H1 (cell line): Measurements from ENCODE around the gene UBE2J1. TPM values are rescaled to one million over a fixed set of nuclear protein-coding genes. Genes with fewer than 3 reads are reported as not detected.
A peak's percentile ranks its signal among the peaks of the same experiment; 100 is the strongest.

Experiments used
- CTCF ChIA-PET: fragments of 300-600 bp; sonication (Branson Sonifier 250); formaldehyde crosslinking; loops from one replicate; lab custom pipeline; 2021; ENCODE audit not compliant: partially characterized antibody; lab: Charles Lee
- POLR2A ChIA-PET: fragments of 300-600 bp; sonication (Branson Sonifier 250); formaldehyde crosslinking; loops from one replicate; lab custom pipeline; 2021; ENCODE audit warnings: inconsistent platforms; ENCODE audit not compliant: partially characterized antibody; lab: Charles Lee
- DNase-seq, 2 experiments: peaks; one replicate each; pipeline versions ENCODE4 v3.0.0 to v3.0.0-alpha.2; 2010 to 2022; ENCODE audit warnings: low spot score in 2 of 2, low read depth in 1 of 2, mixed read lengths in 1 of 2
- FAIRE-seq: peaks from 2 replicates; lab custom pipeline; 2011; peaks lifted over from hg19 to GRCh38; lab: Jason Lieb, UNC
- H2AFZ ChIP-seq: 2 replicates; pipeline ENCODE4 v1.8.1; 2012; ENCODE audit warnings: low read length, inconsistent platforms
- H2AK5ac ChIP-seq: 2 replicates; pipeline ENCODE4 v1.6.1; 2013; ENCODE audit warnings: low read depth, low read length
- H2BK120ac ChIP-seq: replicated peaks from 2 replicates; pipeline ENCODE3; 2013; ENCODE audit warnings: low read depth, low read length, inconsistent platforms
- H2BK12ac ChIP-seq: 2 replicates; pipeline ENCODE4 v1.6.1; 2013; ENCODE audit warnings: low read depth, low read length
- H2BK15ac ChIP-seq: 2 replicates; pipeline ENCODE4 v1.6.1; 2013; ENCODE audit warnings: low read length
- H2BK20ac ChIP-seq: 2 replicates; pipeline ENCODE4 v1.6.1; 2013; ENCODE audit warnings: low read length
- H2BK5ac ChIP-seq: 2 replicates; pipeline ENCODE4 v1.6.1; 2013; ENCODE audit warnings: low read depth, low read length
- H3K14ac ChIP-seq: 2 replicates; pipeline ENCODE4 v1.6.1; 2013; ENCODE audit warnings: inconsistent platforms; ENCODE audit not compliant: insufficient read length
- H3K18ac ChIP-seq: 2 replicates; pipeline ENCODE4 v1.6.1; 2013; ENCODE audit warnings: low read length; ENCODE audit errors: extremely low read depth
- H3K23ac ChIP-seq: 2 replicates; pipeline ENCODE4 v1.6.1; 2013; ENCODE audit warnings: inconsistent platforms; ENCODE audit not compliant: insufficient read length
- H3K23me2 ChIP-seq: 2 replicates; pipeline ENCODE4 v1.6.1; 2013; ENCODE audit warnings: low read depth, low read length
- H3K27ac ChIP-seq: 2 replicates; pipeline ENCODE4 v1.6.1; 2011; ENCODE audit warnings: low read depth, low read length, inconsistent platforms
- H3K27me3 ChIP-seq, 4 experiments: replicated peaks in 1 of 4; 1 replicate in 1 of 4; 2 replicates in 3 of 4; pipeline versions ENCODE4 v1.6.1 to v1.8.1; 2011 to 2013; ENCODE audit warnings: low read length in 3 of 4, mild to moderate bottlenecking in 3 of 4, inconsistent platforms in 2 of 4, mixed read lengths in 2 of 4, moderate library complexity in 1 of 4; ENCODE audit not compliant: control insufficient read depth in 3 of 4, insufficient read depth in 3 of 4; ENCODE audit errors: extremely low read depth in 1 of 4
- H3K36me3 ChIP-seq, 4 experiments: 2 replicates each; pipeline versions ENCODE4 v1.6.1 to v1.8.1; 2011 to 2013; ENCODE audit warnings: mild to moderate bottlenecking in 4 of 4, low read length in 3 of 4, moderate library complexity in 2 of 4, control low read depth in 1 of 4, inconsistent platforms in 1 of 4; ENCODE audit not compliant: insufficient read depth in 4 of 4, control insufficient read depth in 2 of 4
- H3K4ac ChIP-seq: replicated peaks from 2 replicates; pipeline ENCODE3; 2013; ENCODE audit warnings: low read length, low read depth, mixed read lengths, inconsistent platforms; ENCODE audit not compliant: insufficient read length
- H3K4me1 ChIP-seq, 4 experiments: replicated peaks in 1 of 4; 1 replicate in 1 of 4; 2 replicates in 3 of 4; pipeline versions ENCODE4 v1.6.1 to v1.8.1; 2011 to 2013; ENCODE audit warnings: low read length in 3 of 4, inconsistent platforms in 2 of 4, mixed read lengths in 1 of 4; ENCODE audit not compliant: insufficient read depth in 4 of 4, control insufficient read depth in 3 of 4
- H3K4me2 ChIP-seq, 2 experiments: 2 replicates each; pipeline versions ENCODE4 v1.6.1 to v1.8.1; 2011 to 2013; ENCODE audit warnings: low read depth in 2 of 2, low read length in 2 of 2, control low read depth in 1 of 2, inconsistent platforms in 1 of 2, mild to moderate bottlenecking in 1 of 2; ENCODE audit not compliant: insufficient read depth in 1 of 2
- H3K4me3 ChIP-seq, 4 experiments: fragments of 200-600, 300-600 bp in 1 of 4; sonication (generic), shearing (Covaris generic), sonication (Bioruptor Twin) in 1 of 4; 2 replicates each; pipeline versions ENCODE4 v1.5.1 to v1.8.1; 2011 to 2016; ENCODE audit warnings: low read length in 4 of 4, low read depth in 3 of 4, control low read depth in 2 of 4, inconsistent platforms in 2 of 4, mild to moderate bottlenecking in 2 of 4, mixed read lengths in 1 of 4, moderate library complexity in 1 of 4; ENCODE audit not compliant: insufficient read depth in 2 of 4; ENCODE audit errors: extremely low read depth in 1 of 4
- H3K56ac ChIP-seq: replicated peaks from 2 replicates; pipeline ENCODE3; 2013; ENCODE audit warnings: low read depth, mild to moderate bottlenecking, mixed read lengths, low read length, inconsistent platforms; ENCODE audit not compliant: insufficient read length
- H3K79me1 ChIP-seq: 2 replicates; pipeline ENCODE4 v1.6.1; 2013; ENCODE audit warnings: low read depth, low read length, control low read depth
- H3K79me2 ChIP-seq, 2 experiments: 2 replicates each; pipeline versions ENCODE4 v1.6.1 to v1.8.1; 2012 to 2013; ENCODE audit warnings: low read length in 2 of 2, mild to moderate bottlenecking in 2 of 2, inconsistent platforms in 1 of 2; ENCODE audit not compliant: insufficient read depth in 2 of 2, control insufficient read depth in 1 of 2
- H3K9ac ChIP-seq, 4 experiments: replicated peaks in 1 of 4; 1 replicate in 1 of 4; 2 replicates in 3 of 4; pipeline versions ENCODE4 v1.6.1 to v1.8.1; 2011 to 2013; ENCODE audit warnings: low read depth in 3 of 4, low read length in 3 of 4, control low read depth in 2 of 4, mild to moderate bottlenecking in 2 of 4, moderate library complexity in 2 of 4, inconsistent platforms in 1 of 4; ENCODE audit errors: extremely low read depth in 1 of 4
- H3K9me3 ChIP-seq, 2 experiments: 2 replicates each; pipeline versions ENCODE4 v1.6.1 to v1.8.1; 2012 to 2013; ENCODE audit warnings: mild to moderate bottlenecking in 2 of 2, moderate library complexity in 2 of 2, control low read depth in 1 of 2, inconsistent platforms in 1 of 2, low read depth in 1 of 2, low read length in 1 of 2, mixed read lengths in 1 of 2; ENCODE audit not compliant: insufficient read depth in 2 of 2
- H4K20me1 ChIP-seq, 2 experiments: replicated peaks in 1 of 2; 2 replicates each; pipeline versions ENCODE3 to v1.8.1; 2011 to 2013; ENCODE audit warnings: inconsistent platforms in 2 of 2, low read length in 2 of 2, mild to moderate bottlenecking in 1 of 2; ENCODE audit not compliant: insufficient read depth in 2 of 2, control insufficient read depth in 1 of 2
- H4K5ac ChIP-seq: 2 replicates; pipeline ENCODE4 v1.6.1; 2013; ENCODE audit warnings: low read length, low read depth, mixed read lengths, inconsistent platforms; ENCODE audit not compliant: insufficient read length
- H4K8ac ChIP-seq: 2 replicates; pipeline ENCODE4 v1.8.0; 2013; ENCODE audit warnings: mild to moderate bottlenecking, moderate library complexity, low read length, inconsistent platforms; ENCODE audit not compliant: insufficient read depth; ENCODE audit errors: extremely low read depth
- H4K91ac ChIP-seq: replicated peaks from 2 replicates; pipeline ENCODE3; 2013; ENCODE audit warnings: low read length, mixed read lengths, inconsistent platforms; ENCODE audit not compliant: insufficient read length
- RBBP5 ChIP-seq: IDR thresholded peaks from 2 replicates; pipeline ENCODE4 v1.7.1; 2012; ENCODE audit warnings: low read depth, mild to moderate bottlenecking, inconsistent platforms, low read length, moderate library complexity, borderline replicate concordance
- SIRT6 ChIP-seq: IDR thresholded peaks from one replicate; pipeline ENCODE4 v1.7.1; 2012; ENCODE audit warnings: low read length, inconsistent platforms
- WGBS, 2 experiments: shearing (Covaris generic) in 1 of 2; methylation state at CpG; one replicate each; pipeline versions ENCODE4 v1.1.6 to v1.1.7; 2013 to 2015; ENCODE audit warnings: low lambda C conversion rate in 2 of 2, mixed read lengths in 2 of 2, inconsistent platforms in 1 of 2, low coverage in 1 of 2, missing lambda C conversion rate in 1 of 2; ENCODE audit not compliant: insufficient replicate concordance in 2 of 2, insufficient coverage in 1 of 2, insufficient read length in 1 of 2; ENCODE audit errors: extremely low coverage in 1 of 2, missing lambda C conversion rate in 1 of 2; 5-methylcytosine and 5-hydroxymethylcytosine counted together
- polyA plus RNA-seq, 7 experiments: library from polyadenylated mRNA; depleted of rRNA in 3 of 7; stranded (reverse) in 5 of 7; unstranded in 2 of 7; fragments of >200 nt in 5 of 7; fragments of 200-250 nt in 2 of 7; gene quantifications; 1 replicate in 5 of 7; 2 replicates in 1 of 7; 4 replicates in 1 of 7; pipeline versions ENCODE4 v1.2.1 to v1.2.3, GENCODE V29; 2011 to 2013; ENCODE audit warnings: missing spikeins in 2 of 7, mixed read lengths in 2 of 7
- total RNA-seq: library from RNA; stranded (reverse); fragmentation: NEBNext Ultra II Directional; extraction: Animal tissue kit (Norgen Biotek cat#: 25700); gene quantifications from 2 replicates; pipeline ENCODE4 v1.2.1, GENCODE V29; 2021

The UBE2J1 gene
- total and polyA plus RNA-seq, 2 of the 8 experiments (the other 6 are each of a cell fraction or from before 2014, with no cell fraction given) = 8.5 to 15.2 TPM

DNA sequence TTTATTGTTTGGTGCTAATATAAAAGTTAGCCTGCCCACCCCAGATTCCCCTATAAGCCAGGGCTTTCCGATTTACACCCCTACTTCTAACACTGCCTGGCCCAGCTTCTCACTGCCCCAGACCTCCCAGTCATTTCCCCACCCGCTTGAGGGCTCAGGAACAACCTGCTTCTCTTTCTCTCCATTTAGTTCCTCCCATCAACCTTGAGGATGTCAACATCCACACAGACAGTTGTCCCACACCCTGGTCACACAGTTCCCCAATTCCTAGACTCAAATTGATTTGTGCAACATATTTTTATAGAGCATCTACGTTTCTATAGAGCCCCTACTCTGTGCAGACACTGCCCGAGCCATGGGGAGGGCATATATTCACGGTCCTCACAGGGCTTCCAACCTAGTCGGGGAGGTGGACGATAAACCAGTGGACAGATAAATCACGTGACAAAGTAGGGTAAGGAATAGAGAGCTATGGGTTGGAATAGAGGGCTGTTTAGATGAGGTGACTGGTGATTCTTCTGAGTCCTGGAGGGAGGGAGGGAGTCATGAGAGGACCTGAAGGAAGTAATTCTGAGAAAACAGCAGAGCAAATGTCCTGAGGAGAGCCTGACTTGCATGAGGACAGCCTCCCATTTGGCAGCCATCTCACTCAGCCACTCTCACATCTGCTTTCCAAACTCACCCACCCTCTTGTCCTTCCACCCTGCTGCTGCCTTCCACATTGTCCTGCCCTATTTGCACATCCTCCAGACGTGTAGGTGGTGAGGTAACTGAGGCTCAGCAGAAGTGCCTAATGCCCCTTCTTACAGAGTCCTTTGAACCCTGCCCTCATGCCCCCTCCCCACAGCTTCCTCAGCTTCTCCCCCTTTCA is 43.8 kb downstream of the UBE2J1 start:
- Histone ChIP-seq H2BK120ac (no peak overlapping the region), H2BK15ac (no peak overlapping the region), H4K20me1 (no peaks in the 10 kb centered on the region), H3K18ac (no peak overlapping the region), H3K4ac (no peak overlapping the region), H2AFZ (no peak overlapping the region), H3K4me1 (peaks cover 0 to 3% (median 0%) of the 10 kb centered on the region in 4 experiments; a peak in 3 of 7 replicates), H4K91ac (no peak overlapping the region), H2BK20ac (no peak overlapping the region), H3K27me3 (no peaks in the 10 kb centered on the region), H2BK12ac (no peak overlapping the region), H3K79me1 (no peaks in the 10 kb centered on the region), H3K14ac (no peak overlapping the region), H4K8ac (no peak overlapping the region), H3K4me3 (no peak overlapping the region), H3K9ac (no peak overlapping the region), H3K36me3 (no peaks in the 10 kb centered on the region), H3K56ac (no peak overlapping the region), H3K23ac (no peak overlapping the region), H3K9me3 (no peaks in the 10 kb centered on the region), H3K27ac (no peak overlapping the region), H3K79me2 (no peaks in the 10 kb centered on the region), H3K4me2 (no peak overlapping the region), H3K23me2 (no peaks in the 10 kb centered on the region), H2AK5ac (no peak overlapping the region), H2BK5ac (no peak overlapping the region), H4K5ac (peak overlapping the region; percentile 18)
- WGBS, 2 experiments = 79% methylated on average over 9 of the region's 9 CpGs; no CpG with 5 or more reads in 1 of the 2 experiments
- DNase-seq (no peak), FAIRE-seq (no peak)
- TF ChIP-seq RBBP5 (no peak), SIRT6 (no peak)
- CTCF ChIA-PET = interaction anchor here (0.6 to 6.6 kb wide), 8 partner anchors 9 to 326 kb away, joined by 3 to 133 read pairs (median 12); no protein-coding TSS in a partner anchor
- POLR2A ChIA-PET = interaction anchor here (0.9 kb wide), 1 partner anchor 43 kb away, joined by 3 read pairs; no protein-coding TSS in a partner anchor
